ENCODE measurements around the gene CSNK2A2. TPM values are rescaled to one million over a fixed set of nuclear protein-coding genes. Genes with fewer than 3 reads are reported as not detected.

Gene CSNK2A2
- total and polyA plus RNA-seq, 7 donors, result 27.1 to 47.0 (median 41.1) TPM

GRCh38 chr16:58129097-58129936 lies 68.6 kb downstream of the CSNK2A2 start, which contains the start of gene CFAP20:
CFAP20 (minus strand) TSS chr16:58129381; CDS start chr16:58129115, 266 bp downstream.
- TF ChIP-seq CTCF (IDR thresholded peaks at IDR 0.05), result no peak
- intact Hi-C loops (cut with DNase I), result loop anchor here in 1 of 2 donors (5.0 to 10.0 kb wide), 2 partner anchors 235 to 317 kb away; no protein-coding TSS in a partner anchor
- DNase-seq (peak; percentile 99), ATAC-seq (peak; percentile 98 to 99 (median 98))
- Histone ChIP-seq H3K4me1 (peaks cover 29% of the 10 kb centered on the region), H3K9me3 (no peaks in the 10 kb centered on the region), H3K27me3 (ENCODE audit: insufficient read depth in 3 of 3, low read length in 2 of 3) (no peaks in the 10 kb centered on the region), H3K36me3 (ENCODE audit: insufficient read depth in 1 of 2, low read depth in 1 of 2) (no peaks in the 10 kb centered on the region), H3K27ac (peak within 1 kb of the TSS; percentile 86), H3K4me3 (peak within 1 kb of the TSS; percentile 86)
- WGBS, 3 donors, result 2% methylated on average over 70 of the region's 70 CpGs

GRCh38 chr16:58128711-58129096 lies 69.2 kb downstream of the CSNK2A2 start:
- H3K36me3 ChIP-seq (ENCODE audit: insufficient read depth in 1 of 2, low read depth in 1 of 2), result no peaks in the 10 kb centered on the region
- H3K27me3 ChIP-seq (ENCODE audit: insufficient read depth in 3 of 3, low read length in 2 of 3), result no peaks in the 10 kb centered on the region
- intact Hi-C loops (cut with DNase I), result loop anchor here in 1 of 2 donors (5.0 to 10.0 kb wide), 2 partner anchors 234 to 316 kb away; no protein-coding TSS in a partner anchor
- peak overlapping the region; percentile 86 for H3K4me3 ChIP-seq
- TF ChIP-seq CTCF (IDR thresholded peaks at IDR 0.05), result no peak
- peak overlapping the region; percentile 86 for H3K27ac ChIP-seq
- WGBS, 3 donors, result 0 to 2% (median 0%) methylated on average over 17 to 25 of the region's 25 CpGs
- ATAC-seq, result peak in 1 of 4 donors; percentile 1
- no peak for DNase-seq
- no peaks in the 10 kb centered on the region for H3K9me3 ChIP-seq
- peaks cover 33% of the 10 kb centered on the region for H3K4me1 ChIP-seq

- DNase-seq, result no peak
- Histone ChIP-seq H3K36me3 (ENCODE audit: insufficient read depth in 1 of 2, low read depth in 1 of 2) (no peaks in the 10 kb centered on the region), H3K27me3 (ENCODE audit: insufficient read depth in 3 of 3, low read length in 2 of 3) (no peaks in the 10 kb centered on the region), H3K4me3 (peak overlapping the region; percentile 86), H3K27ac (peak overlapping the region; percentile 86), H3K9me3 (no peaks in the 10 kb centered on the region), H3K4me1 (peaks cover 33% of the 10 kb centered on the region)
- ATAC-seq, result no peak
- intact Hi-C loops (cut with DNase I), result loop anchor here in 1 of 2 donors (5.0 to 10.0 kb wide), 2 partner anchors 233 to 316 kb away; no protein-coding TSS in a partner anchor
- 1 to 4% (median 2%) methylated on average over 6 of the region's 6 CpGs for WGBS, 3 donors
- no peak for TF ChIP-seq CTCF (IDR thresholded peaks at IDR 0.05)
Observed at GRCh38 chr16:58128181-58128631, 69.7 kb downstream of the CSNK2A2 start.

DNA sequence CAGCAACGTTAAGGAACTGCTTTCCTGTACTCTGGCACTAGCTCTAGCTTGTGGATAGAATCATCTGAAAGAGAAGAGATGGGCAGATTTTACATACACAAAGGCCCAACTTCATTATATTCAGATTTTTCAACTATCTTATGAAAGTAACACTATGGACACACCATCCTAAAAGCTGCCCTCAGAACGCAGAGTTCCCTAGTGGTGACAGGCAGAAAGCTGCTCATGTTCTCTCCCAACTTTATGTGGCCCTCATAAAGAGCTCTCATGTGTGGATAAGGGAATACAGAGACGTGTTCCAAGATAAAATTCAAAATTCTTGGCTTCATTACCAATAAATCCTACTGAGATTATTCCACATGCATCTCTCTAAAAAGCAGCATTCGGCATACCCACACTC lies 70.3 kb downstream of the CSNK2A2 start:
- Histone ChIP-seq H3K4me3 (peak overlapping the region; percentile 86), H3K36me3 (ENCODE audit: insufficient read depth in 1 of 2, low read depth in 1 of 2) (no peaks in the 10 kb centered on the region), H3K27me3 (ENCODE audit: insufficient read depth in 3 of 3, low read length in 2 of 3) (no peaks in the 10 kb centered on the region), H3K27ac (peak overlapping the region; percentile 2), H3K4me1 (peaks cover 33% of the 10 kb centered on the region), H3K9me3 (no peaks in the 10 kb centered on the region)
- 9 to 15% (median 13%) methylated on average over 4 of the region's 4 CpGs for WGBS, 3 donors
- intact Hi-C loops (cut with DNase I), result loop anchor here in 1 of 2 donors (5.0 to 10.0 kb wide), 2 partner anchors 233 to 315 kb away; no protein-coding TSS in a partner anchor
- ATAC-seq (no peak), DNase-seq (no peak)
- TF ChIP-seq CTCF (IDR thresholded peaks at IDR 0.05), result no peak
